Suprapubic skin (tissue), 4 donors: ENCODE measurements around the gene CCT7. TPM values are rescaled to one million over a fixed set of nuclear protein-coding genes. Genes with fewer than 3 reads are reported as not detected.

Experiments used
- DNase-seq, 2 donors: peaks; one replicate each; pipeline ENCODE4 v3.0.0-alpha.2; 2019; ENCODE audit warnings: low spot score in 2 of 2
- H3K27ac ChIP-seq: fragments of 200-600 bp; sonication (generic); one replicate; pipeline ENCODE4 v1.5.1; 2019
- H3K27me3 ChIP-seq: fragments of 200-600 bp; sonication (generic); one replicate; pipeline ENCODE4 v1.5.1; 2019
- H3K36me3 ChIP-seq: fragments of 200-600 bp; sonication (generic); one replicate; pipeline ENCODE4 v1.5.1; 2019
- H3K4me1 ChIP-seq: fragments of 200-600 bp; sonication (generic); one replicate; pipeline ENCODE4 v1.5.1; 2019
- H3K4me3 ChIP-seq: fragments of 200-600 bp; sonication (generic); one replicate; pipeline ENCODE4 v1.5.1; 2019; ENCODE audit warnings: mild to moderate bottlenecking
- H3K9me3 ChIP-seq: fragments of 200-600 bp; sonication (generic); one replicate; pipeline ENCODE4 v1.5.1; 2019
- CTCF ChIP-seq, 2 donors: fragments of 200-600 bp in 1 of 2; fragments of 450-650 bp in 1 of 2; sonication (generic) in 1 of 2; IDR thresholded peaks; one replicate each; pipeline ENCODE4 v1.5.1; 2016 to 2019; ENCODE audit warnings: antibody characterized with exemption in 2 of 2, mild to moderate bottlenecking in 1 of 2, moderate library complexity in 1 of 2
- EP300 ChIP-seq: sonication (generic); formaldehyde crosslinking; IDR thresholded peaks from one replicate; pipeline ENCODE4 v1.6.1; 2017; ENCODE audit warnings: antibody characterized with exemption
- POLR2A ChIP-seq, 2 donors: fragments of 450-650 bp; IDR thresholded peaks; one replicate each; pipeline ENCODE4 v1.6.1; 2017; ENCODE audit warnings: antibody characterized with exemption in 2 of 2, mild to moderate bottlenecking in 2 of 2, moderate library complexity in 2 of 2
- POLR2AphosphoS5 ChIP-seq, 3 donors: sonication (generic); formaldehyde crosslinking; IDR thresholded peaks; one replicate each; pipeline ENCODE4 v1.6.1; 2017; ENCODE audit warnings: antibody characterized with exemption in 3 of 3
- WGBS: methylation state at CpG from one replicate; pipeline ENCODE4 v1.1.5; 2018; 5-methylcytosine and 5-hydroxymethylcytosine counted together
- total RNA-seq, 4 donors: library from RNA; depleted of rRNA; stranded (reverse); fragments of >200 nt; gene quantifications; one replicate each; pipeline ENCODE4 v1.1.0, GENCODE V29; 2016

CCT7 gene
- total RNA-seq, 4 donors from 2014 or later, result 99.7 to 175 (median 158) TPM

GRCh38 chr2:73255907-73256617 lies 22.0 kb downstream of the CCT7 start:
- H3K4me1 ChIP-seq, result no peaks in the 10 kb centered on the region
- 75% methylated on average over 4 of the region's 5 CpGs for WGBS
- no peak overlapping the region for H3K4me3 ChIP-seq
- no peak for DNase-seq
- H3K27me3 ChIP-seq, result no peaks in the 10 kb centered on the region
- no peaks in the 10 kb centered on the region for H3K9me3 ChIP-seq
- H3K36me3 ChIP-seq, result peaks cover 37% of the 10 kb centered on the region
- H3K27ac ChIP-seq, result no peak overlapping the region
- TF ChIP-seq POLR2AphosphoS5 (IDR thresholded peaks at IDR 0.05) (no peak), POLR2A (IDR thresholded peaks at IDR 0.05) (no peak), EP300 (no peak), CTCF (IDR thresholded peaks at IDR 0.05) (no peak)

GRCh38 chr2:73256618-73256922 lies 22.5 kb downstream of the CCT7 start:
- Histone ChIP-seq H3K27me3 (no peaks in the 10 kb centered on the region), H3K4me1 (no peaks in the 10 kb centered on the region), H3K27ac (no peak overlapping the region), H3K4me3 (no peak overlapping the region), H3K9me3 (no peaks in the 10 kb centered on the region), H3K36me3 (peaks cover 32% of the 10 kb centered on the region)
- no peak for DNase-seq
- TF ChIP-seq EP300 (no peak), CTCF (IDR thresholded peaks at IDR 0.05) (no peak), POLR2A (IDR thresholded peaks at IDR 0.05) (no peak), POLR2AphosphoS5 (IDR thresholded peaks at IDR 0.05) (no peak)
- WGBS, result 86% methylated on average over 1 of the region's 1 CpG

GRCh38 chr2:73257021-73257420 lies 22.9 kb downstream of the CCT7 start:
- TF ChIP-seq POLR2AphosphoS5 (IDR thresholded peaks at IDR 0.05), result no peak
- no peak for TF ChIP-seq POLR2A (IDR thresholded peaks at IDR 0.05)
- Histone ChIP-seq H3K27ac (no peak overlapping the region), H3K27me3 (no peaks in the 10 kb centered on the region), H3K9me3 (no peaks in the 10 kb centered on the region), H3K4me1 (no peaks in the 10 kb centered on the region), H3K4me3 (no peak overlapping the region), H3K36me3 (peaks cover 28% of the 10 kb centered on the region)
- no peak for DNase-seq
- WGBS, result 100% methylated on average over 2 of the region's 2 CpGs

GRCh38 chr2:73257425-73258125 lies 23.5 kb downstream of the CCT7 start:
- WGBS, result 71% methylated on average over 10 of the region's 10 CpGs
- TF ChIP-seq POLR2AphosphoS5 (IDR thresholded peaks at IDR 0.05), result no peak
- Histone ChIP-seq H3K36me3 (peaks cover 22% of the 10 kb centered on the region), H3K4me3 (no peak overlapping the region), H3K9me3 (no peaks in the 10 kb centered on the region), H3K27ac (no peak overlapping the region), H3K27me3 (no peaks in the 10 kb centered on the region), H3K4me1 (no peaks in the 10 kb centered on the region)
- peak in 1 of 2 donors; percentile 65 for DNase-seq

GRCh38 chr2:73258186-73258912 lies 24.2 kb downstream of the CCT7 start:
- WGBS, result 82% methylated on average over 4 of the region's 8 CpGs
- DNase-seq, result peak in 1 of 2 donors; percentile 55
- no peaks in the 10 kb centered on the region for H3K9me3 ChIP-seq
- TF ChIP-seq EP300 (no peak), POLR2AphosphoS5 (IDR thresholded peaks at IDR 0.05) (no peak), POLR2A (IDR thresholded peaks at IDR 0.05) (no peak), CTCF (IDR thresholded peaks at IDR 0.05) (no peak)
- H3K36me3 ChIP-seq, result peaks cover 14% of the 10 kb centered on the region
- H3K27me3 ChIP-seq, result no peaks in the 10 kb centered on the region
- no peak overlapping the region for H3K27ac ChIP-seq
- no peaks in the 10 kb centered on the region for H3K4me1 ChIP-seq
- no peak overlapping the region for H3K4me3 ChIP-seq

- no peaks in the 10 kb centered on the region for H3K9me3 ChIP-seq
- no peak overlapping the region for H3K27ac ChIP-seq
- peak in 1 of 2 donors; percentile 55 for DNase-seq
- no peaks in the 10 kb centered on the region for H3K27me3 ChIP-seq
- peaks cover 9% of the 10 kb centered on the region for H3K36me3 ChIP-seq
- no CpG with 5 or more reads among the region's 9 CpGs for WGBS
- no peaks in the 10 kb centered on the region for H3K4me1 ChIP-seq
- no peak for TF ChIP-seq POLR2AphosphoS5 (IDR thresholded peaks at IDR 0.05)
- no peak for TF ChIP-seq EP300
- no peak for TF ChIP-seq CTCF (IDR thresholded peaks at IDR 0.05)
- TF ChIP-seq POLR2A (IDR thresholded peaks at IDR 0.05), result no peak
- H3K4me3 ChIP-seq, result no peak overlapping the region
These were observed 24.8 kb downstream of the CCT7 start for GRCh38 chr2:73258913-73259215.
